HG03159 (cell line): ENCODE data around the gene GTF2B.
"Not testable (repeated sequence)": the region's sequence is repeated elsewhere in the genome, so short reads cannot be mapped to it uniquely, and the experiment has no call there.

ENCODE experiments used
- ATAC-seq: cut with Tn5 transposase; IDR thresholded peaks from one replicate; pipeline ENCODE4 v1.9.1; 2021; ENCODE audit warnings: mild to moderate bottlenecking, moderate library complexity; ENCODE audit not compliant: unreplicated experiment

Gene GTF2B

DNA sequence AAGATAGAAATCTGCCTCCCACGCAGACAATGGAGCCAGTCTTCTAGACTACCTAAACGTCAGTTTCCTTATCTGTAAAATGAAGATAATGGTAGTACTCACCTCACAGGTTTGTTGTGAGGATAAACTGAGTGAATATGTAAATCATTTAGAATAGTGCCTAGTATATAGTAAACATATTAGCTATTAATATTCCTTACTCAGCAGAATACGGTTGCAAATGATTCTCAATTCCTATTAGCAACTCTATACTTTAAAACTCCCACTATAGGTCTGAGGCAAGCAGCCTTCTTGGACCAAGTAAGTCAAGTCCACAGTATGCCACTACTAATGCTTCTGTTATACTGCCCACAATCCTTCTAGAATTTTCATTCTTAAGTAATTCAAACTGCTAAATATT, 5.4 kb downstream of the GTF2B start:
- ATAC-seq, result no peak

DNA sequence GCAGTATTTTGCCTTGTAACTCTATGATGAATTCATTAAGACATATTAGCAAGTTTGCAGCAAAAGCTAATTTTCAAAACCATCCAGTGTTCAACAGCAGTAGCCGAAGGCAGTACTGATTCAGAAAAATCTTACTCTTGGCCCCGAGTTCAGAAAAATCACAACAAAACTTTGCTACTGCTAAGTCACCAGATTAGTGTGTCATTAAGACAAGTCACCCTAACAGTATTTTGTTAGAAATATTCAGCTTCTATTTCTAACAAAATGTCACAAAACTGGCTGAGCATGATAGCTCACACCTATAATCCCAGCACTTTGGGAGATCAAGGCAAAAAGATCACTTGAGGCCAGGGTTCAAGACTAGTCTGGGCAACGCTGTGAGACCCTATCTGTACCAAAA, 8.2 kb downstream of the GTF2B start:
- ATAC-seq, result no peak

DNA sequence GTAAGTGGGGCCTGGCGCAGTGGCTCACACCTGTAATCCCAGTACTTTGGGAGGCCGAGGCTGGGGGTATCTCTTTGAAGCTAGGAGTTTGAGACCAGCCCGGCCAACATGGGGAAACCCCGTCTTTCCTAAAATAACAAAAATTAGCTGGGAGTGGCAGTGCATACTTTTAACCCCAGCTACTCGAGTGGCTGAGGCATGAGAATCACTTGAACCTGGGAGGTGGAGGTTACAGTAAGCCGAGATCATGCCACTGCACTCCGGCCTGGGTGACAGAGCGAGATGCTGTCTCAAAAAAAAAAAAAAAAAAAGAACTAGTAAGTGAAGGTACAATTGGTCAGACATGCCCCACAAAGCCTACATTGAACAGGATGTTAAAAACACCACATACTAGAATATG, 10.7 kb downstream of the GTF2B start:
- not testable (repeated sequence) for ATAC-seq

DNA sequence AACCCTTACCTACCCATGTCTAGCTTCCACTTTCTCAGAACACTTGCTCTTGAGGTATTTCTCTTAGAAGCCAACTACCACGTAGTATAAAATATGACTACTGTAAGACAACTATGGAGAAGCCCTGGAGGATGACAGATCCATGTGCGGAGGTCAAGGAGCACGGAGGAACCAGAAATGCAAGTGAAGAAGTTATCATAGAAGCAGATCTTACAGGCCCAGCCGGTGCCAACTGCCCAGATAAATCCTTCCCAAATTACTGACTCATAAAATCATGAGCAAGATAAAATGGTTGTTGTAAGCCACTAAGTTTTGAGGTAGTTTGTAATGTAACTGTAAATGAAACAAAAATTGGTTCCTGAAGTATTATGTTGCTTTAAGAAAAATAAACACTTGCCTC, 12.6 kb downstream of the GTF2B start:
- no peak for ATAC-seq

- ATAC-seq, result no peak
Observed at GRCh38 chr1:88877911-88878310, 13.5 kb downstream of the GTF2B start.

- no peak for ATAC-seq
Observed at GRCh38 chr1:88877382-88877825, 14.0 kb downstream of the GTF2B start.

- no peak for ATAC-seq
Observed at GRCh38 chr1:88876573-88877365, 14.6 kb downstream of the GTF2B start.

- ATAC-seq, result no peak
Observed at GRCh38 chr1:88875595-88875994, 15.8 kb downstream of the GTF2B start.

GRCh38 chr1:88873737-88874349, 17.5 kb downstream of the GTF2B start:
- ATAC-seq, result no peak

DNA sequence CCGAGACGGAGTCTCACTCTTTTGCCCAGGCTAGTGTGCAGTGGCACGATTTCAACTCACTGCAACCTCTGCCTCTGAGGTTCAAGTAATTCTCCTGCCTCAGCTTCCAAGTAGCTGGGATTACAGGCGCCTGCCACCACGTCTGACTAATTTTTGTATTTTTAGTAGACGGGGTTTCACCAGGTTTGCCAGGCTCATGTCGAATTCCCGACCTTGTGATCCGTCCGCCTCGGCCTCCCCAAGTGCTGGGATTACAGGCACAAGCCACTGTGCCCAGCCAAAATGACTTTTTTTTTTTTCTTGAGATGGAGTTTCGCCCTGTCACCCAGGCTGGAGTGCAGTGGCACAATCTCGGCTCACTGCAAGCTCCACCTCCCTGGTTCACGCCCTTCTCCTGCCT, 21.7 kb downstream of the GTF2B start:
- not testable (repeated sequence) for ATAC-seq

- no peak for ATAC-seq
Observed at GRCh38 chr1:88867743-88868521, 23.4 kb downstream of the GTF2B start.

GRCh38 chr1:88851303-88852063, 39.9 kb downstream of the GTF2B start:
- no peak for ATAC-seq

GRCh38 chr1:88847643-88848042, 43.7 kb downstream of the GTF2B start:
- no peak for ATAC-seq

DNA sequence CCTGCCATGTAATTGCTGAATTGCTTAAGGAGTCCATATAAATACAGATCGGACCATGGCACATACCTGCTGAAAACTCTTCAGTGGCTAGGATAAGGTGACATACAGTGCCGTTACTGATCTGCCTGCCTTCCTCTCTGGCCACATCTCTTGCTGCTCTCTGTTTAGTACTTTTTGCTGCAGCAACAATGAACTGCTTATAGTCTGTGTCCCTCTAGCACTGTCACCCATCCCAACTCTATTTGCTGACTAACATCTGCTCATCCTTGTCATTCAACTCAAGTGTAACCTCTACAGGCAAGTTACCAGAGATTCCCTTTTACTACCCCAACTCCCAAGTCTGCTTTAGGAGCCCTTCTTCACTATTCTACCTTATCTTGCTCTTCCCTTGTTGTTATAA, 65.6 kb downstream of the GTF2B start:
- no peak for ATAC-seq

DNA sequence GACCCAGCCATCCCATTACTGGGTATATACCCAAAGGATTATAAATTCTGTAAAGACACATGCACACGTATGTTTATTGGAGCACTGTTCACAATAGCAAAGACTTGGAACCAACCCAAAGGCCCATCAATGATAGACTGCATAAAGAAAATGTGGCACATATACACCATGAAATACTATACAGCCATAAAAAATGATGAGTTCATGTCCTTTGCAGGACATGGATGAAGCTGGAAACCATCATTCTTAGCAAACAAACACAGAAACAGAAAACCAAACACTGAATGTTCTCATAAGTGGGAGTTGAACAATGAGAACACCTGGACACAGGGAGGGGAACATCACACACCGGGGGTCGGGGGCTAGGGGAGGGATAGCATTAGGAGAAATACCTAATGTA, 71.7 kb downstream of the GTF2B start:
- not testable (repeated sequence) for ATAC-seq

GRCh38 chr1:88813471-88813870, 77.9 kb downstream of the GTF2B start:
- no peak for ATAC-seq

DNA sequence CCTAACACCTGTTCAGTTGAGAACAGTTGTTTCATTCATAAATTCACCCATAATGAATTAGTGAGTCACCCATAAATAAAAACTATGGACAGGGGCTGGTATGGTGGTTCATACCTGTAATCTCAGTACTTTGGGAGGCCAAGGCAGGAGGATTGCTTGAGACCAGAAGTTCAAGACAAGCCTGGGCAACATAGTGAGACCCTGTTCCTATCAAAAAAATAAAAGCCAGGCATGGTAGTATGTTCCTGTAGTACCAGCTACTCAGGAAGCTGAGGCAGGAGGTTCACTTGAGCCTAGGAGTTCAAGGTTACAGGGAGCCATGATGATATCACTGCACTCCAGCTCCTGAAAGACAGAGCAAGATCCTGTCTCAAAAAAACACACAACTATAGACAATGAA, 79.0 kb downstream of the GTF2B start:
- no peak for ATAC-seq

- ATAC-seq, result no peak
Observed at GRCh38 chr1:88803444-88803843, 87.9 kb downstream of the GTF2B start.

DNA sequence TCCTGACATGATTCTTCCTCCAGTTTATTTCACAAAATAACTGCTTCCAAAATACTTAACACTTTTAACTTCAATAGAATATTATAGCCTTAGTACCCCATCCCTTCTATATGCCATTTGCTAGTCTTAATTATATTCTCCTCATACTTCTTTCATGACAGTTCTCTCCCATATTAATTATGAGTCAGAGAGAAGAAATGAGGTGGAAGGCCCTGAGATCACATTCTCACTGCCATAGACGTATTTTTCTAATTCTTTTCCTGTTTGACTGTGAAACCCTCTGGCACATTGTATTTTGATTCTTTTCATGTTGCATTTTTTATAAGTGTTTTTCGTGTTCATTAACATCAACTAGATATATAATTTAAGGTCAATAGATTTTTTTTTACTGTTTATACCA, 88.4 kb downstream of the GTF2B start:
- ATAC-seq, result no peak
